GM23338 (cell line): ENCODE measurements around the gene SLC17A7. TPM values are rescaled to one million over a fixed set of nuclear protein-coding genes. Genes with fewer than 3 reads are reported as not detected.

ENCODE experiments used
- ATAC-seq: fragments of 200-7000 bp; cut with Tn5 transposase; 3 replicates; pipeline ENCODE4 v1.9.1; 2020
- DNase-seq: peaks from one replicate; pipeline ENCODE4 v3.0.0-alpha.2; 2015; ENCODE audit warnings: low spot score
- H2AFZ ChIP-seq: fragments of 200-600 bp; sonication (generic); 2 replicates; pipeline ENCODE4 v1.8.0; 2016; ENCODE audit warnings: antibody characterized with exemption, mild to moderate bottlenecking, moderate library complexity
- H3F3A ChIP-seq: fragments of 200-600 bp; sonication (generic); replicated peaks from 2 replicates; pipeline ENCODE4 v1.8.0; 2017; ENCODE audit warnings: antibody characterized with exemption, mixed run types, low read depth
- H3K27ac ChIP-seq: fragments of 200-600 bp; sonication (generic); 2 replicates; pipeline ENCODE4 v1.6.1; 2016; ENCODE audit warnings: low read depth
- H3K27me3 ChIP-seq: fragments of 200-600 bp; sonication (generic); 2 replicates; pipeline ENCODE4 v1.8.0; 2016; ENCODE audit warnings: mild to moderate bottlenecking, mixed run types, moderate library complexity; ENCODE audit not compliant: insufficient read depth
- H3K36me3 ChIP-seq: fragments of 200-600 bp; sonication (generic); 2 replicates; pipeline ENCODE4 v1.8.0; 2016; ENCODE audit warnings: mild to moderate bottlenecking; ENCODE audit not compliant: insufficient read depth
- H3K4me1 ChIP-seq: fragments of 200-600 bp; sonication (generic); 2 replicates; pipeline ENCODE4 v1.8.0; 2016; ENCODE audit warnings: mild to moderate bottlenecking, moderate library complexity; ENCODE audit not compliant: insufficient read depth
- H3K4me2 ChIP-seq: fragments of 200-600 bp; sonication (generic); 2 replicates; pipeline ENCODE4 v1.7.1; 2017; ENCODE audit warnings: mixed run types
- H3K4me3 ChIP-seq: fragments of 200-600 bp; sonication (generic); 2 replicates; pipeline ENCODE4 v1.6.1; 2016; ENCODE audit warnings: mixed run types
- H3K79me2 ChIP-seq: fragments of 200-600 bp; sonication (generic); replicated peaks from 2 replicates; pipeline ENCODE4 v1.8.0; 2017; ENCODE audit warnings: mild to moderate bottlenecking; ENCODE audit not compliant: insufficient read depth
- H3K9me2 ChIP-seq: fragments of 200-600 bp; sonication (generic); 2 replicates; pipeline ENCODE4 v1.8.0; 2017; ENCODE audit not compliant: insufficient read depth
- H4K20me1 ChIP-seq: fragments of 200-600 bp; sonication (generic); replicated peaks from 2 replicates; pipeline ENCODE4 v1.8.0; 2017; ENCODE audit warnings: mild to moderate bottlenecking; ENCODE audit not compliant: insufficient read depth
- H3K27ac Mint-ChIP-seq: 2 replicates; pipeline ENCODE4 v1.8.0; 2020; ENCODE audit warnings: inconsistent platforms, mild to moderate bottlenecking, moderate library complexity, mixed read lengths
- H3K27me3 Mint-ChIP-seq: 3 replicates; pipeline ENCODE4 v1.8.0; 2022; ENCODE audit warnings: low read depth, mild to moderate bottlenecking, moderate library complexity, mixed read lengths, inconsistent platforms; ENCODE audit not compliant: insufficient read depth, poor library complexity
- H3K36me3 Mint-ChIP-seq: 3 replicates; pipeline ENCODE4 v1.8.0; 2021; ENCODE audit warnings: low read depth, mild to moderate bottlenecking, inconsistent platforms, moderate library complexity, mixed read lengths
- H3K4me1 Mint-ChIP-seq: 3 replicates; pipeline ENCODE4 v1.8.0; 2020; ENCODE audit warnings: mild to moderate bottlenecking, inconsistent platforms, mixed read lengths
- H3K4me3 Mint-ChIP-seq: 3 replicates; pipeline ENCODE4 v1.8.0; 2021; ENCODE audit warnings: moderate library complexity, mild to moderate bottlenecking, inconsistent platforms, mixed read lengths
- H3K9me3 Mint-ChIP-seq: 3 replicates; pipeline ENCODE4 v1.8.0; 2020; ENCODE audit warnings: moderate library complexity, mild to moderate bottlenecking, inconsistent platforms, mixed read lengths
- CTCF ChIP-seq, 2 experiments: fragments of 200-600 bp in 1 of 2; sonication (generic) in 1 of 2; conservative IDR thresholded peaks; 2 replicates each; pipeline versions ENCODE4 v1.5.1 to v1.6.1; 2016 to 2017; ENCODE audit warnings: antibody characterized with exemption in 2 of 2, low read depth in 2 of 2, mild to moderate bottlenecking in 2 of 2, moderate library complexity in 1 of 2
- ETS1 ChIP-seq: IDR thresholded peaks from 2 replicates; pipeline ENCODE4 v1.6.1; 2016; ENCODE audit warnings: antibody characterized with exemption
- EZH2 ChIP-seq: fragments of 200-600 bp; sonication (generic); IDR thresholded peaks from one replicate; pipeline ENCODE4 v1.8.0; 2017; ENCODE audit warnings: antibody characterized with exemption, mild to moderate bottlenecking, low read depth; ENCODE audit not compliant: unreplicated experiment
- EZH2phosphoT487 ChIP-seq: fragments of 200-600 bp; sonication (generic); IDR thresholded peaks from one replicate; pipeline ENCODE4 v1.8.1; 2018; ENCODE audit warnings: antibody characterized with exemption; ENCODE audit not compliant: unreplicated experiment
- NANOG ChIP-seq: IDR thresholded peaks from 2 replicates; pipeline ENCODE4 v1.6.1; 2016; ENCODE audit warnings: antibody characterized with exemption, borderline replicate concordance
- POLR2AphosphoS5 ChIP-seq: IDR thresholded peaks from 2 replicates; pipeline ENCODE4 v1.6.1; 2016; ENCODE audit warnings: antibody characterized with exemption, low read depth
- REST ChIP-seq: IDR thresholded peaks from one replicate; pipeline ENCODE4 v1.6.1; 2018; ENCODE audit warnings: antibody characterized with exemption; ENCODE audit not compliant: unreplicated experiment
- STAT1 ChIP-seq: IDR thresholded peaks from one replicate; pipeline ENCODE4 v1.6.1; 2016; ENCODE audit warnings: antibody characterized with exemption; ENCODE audit not compliant: unreplicated experiment
- ZNF114 ChIP-seq: fragments of 250-450 bp; sonication (Bioruptor Pico); IDR thresholded peaks from 2 replicates; pipeline ENCODE4 v1.5.0; 2020; ENCODE audit warnings: mild to moderate bottlenecking, moderate library complexity
- ZNF331 ChIP-seq: fragments of 250-450 bp; sonication (Bioruptor Pico); IDR thresholded peaks from 2 replicates; pipeline ENCODE4 v1.5.0; 2020; ENCODE audit warnings: low read depth, mild to moderate bottlenecking, moderate library complexity
- polyA plus RNA-seq: library from polyadenylated mRNA; unstranded; fragments of >200 nt; fragmentation: Nextera tagmentation; extraction: Ambion mirVana; gene quantifications from 2 replicates; pipeline ENCODE4 v1.2.1, GENCODE V29; 2016
- total RNA-seq: library from RNA; depleted of rRNA; stranded (reverse); fragments of >200 nt; shearing (Covaris generic); gene quantifications from 2 replicates; pipeline ENCODE4 v1.2.3, GENCODE V29; 2014

Gene SLC17A7
- total and polyA plus RNA-seq, 2 experiments from 2014 or later = 0.90 to 1.5 TPM

- no peak overlapping the region for H3K4me3 ChIP-seq
- DNase-seq (no peak), ATAC-seq (no peak; the same call in 2 of the 3 replicates)
- H3K27ac Mint-ChIP-seq = no peak overlapping the region
- no peaks in the 10 kb centered on the region for H3K9me2 ChIP-seq
- no peaks in the 10 kb centered on the region for H3K27me3 ChIP-seq
- peaks cover 26% of the 10 kb centered on the region for H3K4me1 Mint-ChIP-seq
- no peaks in the 10 kb centered on the region; the same call in 1 of the 2 replicates for H3K4me1 ChIP-seq
- H3K36me3 Mint-ChIP-seq = no peaks in the 10 kb centered on the region
- H3K79me2 ChIP-seq = no peaks in the 10 kb centered on the region
- no peak for TF ChIP-seq EZH2
- TF ChIP-seq CTCF (conservative IDR thresholded peaks at IDR 0.05; ENCODE audit: low read depth in 2 of 2) = no peak
- no peak for TF ChIP-seq ZNF114 (CRISPR knock-in tag)
- TF ChIP-seq STAT1 = no peak
- no peak for TF ChIP-seq NANOG
- TF ChIP-seq POLR2AphosphoS5 = no peak
- no peak for TF ChIP-seq ETS1
- no peak for TF ChIP-seq EZH2phosphoT487
- no peak for TF ChIP-seq REST
- TF ChIP-seq ZNF331 (CRISPR knock-in tag) = no peak
- no peak overlapping the region for H3K4me2 ChIP-seq
- H2AFZ ChIP-seq = no peak overlapping the region
- no peak overlapping the region for H3K4me3 Mint-ChIP-seq
- H3K9me3 Mint-ChIP-seq = no peaks in the 10 kb centered on the region
- H3K27ac ChIP-seq = no peak overlapping the region
- H3K36me3 ChIP-seq = no peaks in the 10 kb centered on the region
- no peaks in the 10 kb centered on the region for H3F3A ChIP-seq
- no peaks in the 10 kb centered on the region for H4K20me1 ChIP-seq
- peaks cover 28% of the 10 kb centered on the region for H3K27me3 Mint-ChIP-seq
Measured at GRCh38 chr19:49395581-49396407, 45.5 kb downstream of the SLC17A7 start.
